GM12801 (cell line): ENCODE measurements around the gene PDPK1.

ENCODE experiments used
- CTCF ChIP-seq: IDR thresholded peaks from one replicate; pipeline ENCODE4 v1.5.1; 2011; ENCODE audit warnings: control low read depth; ENCODE audit not compliant: insufficient read length; ENCODE audit errors: extremely low read depth

Gene PDPK1

GRCh38 chr16:2508722-2509400 lies 29.0 kb upstream of the PDPK1 start:
- TF ChIP-seq CTCF = no peak

- no peak for TF ChIP-seq CTCF
Measured at GRCh38 chr16:2511128-2511800, 26.6 kb upstream of the PDPK1 start.

GRCh38 chr16:2511996-2512734 lies 25.7 kb upstream of the PDPK1 start:
- TF ChIP-seq CTCF = no peak

- TF ChIP-seq CTCF = no peak
Measured at GRCh38 chr16:2512735-2513404, 25.0 kb upstream of the PDPK1 start.

DNA sequence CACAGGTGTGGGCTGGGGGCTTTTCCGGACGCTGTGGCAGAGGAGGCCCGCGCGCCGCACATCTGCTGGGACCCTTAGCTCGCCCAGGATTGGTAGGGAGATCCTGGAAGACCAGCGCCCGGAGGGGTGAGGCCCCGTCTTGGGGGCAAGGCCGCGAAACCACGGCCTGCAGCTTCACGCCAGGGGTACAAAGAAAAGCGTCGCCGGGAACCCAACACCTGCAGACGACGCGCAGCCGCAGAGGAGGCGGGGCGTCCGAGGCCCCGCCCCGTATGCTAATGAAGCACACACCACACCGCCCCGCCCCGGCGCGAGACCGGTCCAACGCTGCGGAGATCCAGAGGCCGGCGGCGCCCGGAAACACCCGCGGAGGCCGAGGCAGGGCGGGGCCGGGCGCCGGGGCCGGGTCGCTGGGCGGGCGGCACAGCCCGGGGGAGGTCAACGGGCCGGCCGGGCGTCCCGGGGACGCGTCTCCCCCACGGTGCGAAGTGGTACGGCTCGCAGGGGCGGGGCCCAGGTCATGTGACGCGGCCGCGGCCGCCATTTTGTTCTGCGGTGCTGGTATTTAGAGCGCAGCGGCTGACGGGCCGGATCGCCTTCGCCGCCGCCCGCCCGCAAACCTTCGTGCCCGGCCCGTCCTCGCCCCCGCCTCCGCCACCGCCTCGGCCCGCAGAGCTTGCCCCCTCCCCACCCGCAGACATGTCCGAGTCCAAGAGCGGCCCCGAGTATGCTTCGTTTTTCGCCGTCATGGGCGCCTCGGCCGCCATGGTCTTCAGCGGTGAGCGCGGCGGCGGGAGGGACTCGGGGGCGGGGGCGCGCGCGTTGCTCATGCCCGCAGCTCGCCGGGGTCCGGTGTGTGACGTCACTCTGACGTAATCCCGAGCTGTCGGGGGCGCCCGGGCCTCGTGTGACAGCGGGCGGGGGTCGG lies 24.2 kb upstream of the PDPK1 start, which contains the start of gene ATP6V0C:
ATP6V0C (plus strand) TSS at position 548 of the 928 bp plus-strand sequence; CDS start at position 700, 152 bp downstream.
- no peak for TF ChIP-seq CTCF

DNA sequence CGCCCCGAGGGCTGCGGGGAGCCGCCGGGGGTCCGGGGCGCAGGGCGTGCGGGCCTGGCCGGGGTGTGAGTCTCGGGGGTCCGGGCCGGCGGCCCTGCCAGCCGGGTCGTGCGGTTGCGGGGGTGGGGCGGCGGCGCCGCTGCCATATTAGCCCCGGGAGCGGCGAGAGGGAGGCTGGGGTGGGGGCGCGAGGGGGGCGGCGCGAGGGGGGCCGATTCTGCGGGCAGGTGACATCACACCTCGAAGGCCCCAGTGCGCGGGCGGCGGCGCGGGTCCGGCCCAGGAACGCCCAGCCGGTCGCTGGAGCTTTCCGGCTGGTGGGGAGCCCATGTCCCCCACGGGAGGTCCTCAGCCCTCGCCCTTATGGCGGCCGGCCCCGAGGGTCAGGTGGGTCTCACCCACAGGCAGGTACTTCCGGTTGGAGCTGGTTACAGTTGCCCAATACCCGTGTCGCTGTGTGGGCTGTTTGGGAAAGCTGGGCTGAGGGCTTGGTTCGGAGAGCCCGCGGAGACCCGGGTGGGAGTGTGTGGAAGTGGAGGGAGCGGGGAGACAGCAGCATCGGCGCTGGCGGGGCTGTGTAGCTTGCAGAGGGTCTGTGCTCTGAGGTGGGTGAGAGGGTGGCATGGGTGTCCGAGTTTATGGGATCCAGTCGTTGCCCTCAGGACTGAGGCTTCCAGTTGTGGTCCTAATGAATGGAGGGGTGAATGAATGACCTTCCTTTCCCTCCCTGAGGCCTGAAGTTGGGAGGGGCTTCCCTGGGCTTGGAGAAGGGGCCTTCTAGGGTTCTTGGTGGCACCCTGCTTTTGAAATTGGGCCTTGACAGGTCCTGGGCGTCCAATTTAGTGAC lies 23.3 kb upstream of the PDPK1 start:
- TF ChIP-seq CTCF = no peak
